ENCODE results near the gene NEGR1. TPM values are rescaled to one million over a fixed set of nuclear protein-coding genes. Genes with fewer than 3 reads are reported as not detected.

The NEGR1 gene
- total RNA-seq, 4 donors from 2014 or later, result 1.6 to 4.7 (median 2.3) TPM

GRCh38 chr1:71577451-71578131, 704.7 kb downstream of the NEGR1 start:
- no peak overlapping the region for H3K4me3 ChIP-seq
- no peak overlapping the region for H3K27ac ChIP-seq
- H3K36me3 ChIP-seq, result no peaks in the 10 kb centered on the region
- DNase-seq, result no peak
- no peaks in the 10 kb centered on the region for H3K9me3 ChIP-seq
- no peaks in the 10 kb centered on the region for H3K4me1 ChIP-seq
- no peaks in the 10 kb centered on the region for H3K27me3 ChIP-seq
- TF ChIP-seq CTCF (IDR thresholded peaks at IDR 0.05) (no peak), POLR2A (IDR thresholded peaks at IDR 0.05) (no peak)

- Histone ChIP-seq H3K27ac (no peak overlapping the region), H3K4me3 (no peak overlapping the region), H3K4me1 (no peaks in the 10 kb centered on the region), H3K9me3 (no peaks in the 10 kb centered on the region), H3K36me3 (no peaks in the 10 kb centered on the region), H3K27me3 (no peaks in the 10 kb centered on the region)
- no peak for TF ChIP-seq POLR2A (IDR thresholded peaks at IDR 0.05)
- no peak for TF ChIP-seq CTCF (IDR thresholded peaks at IDR 0.05)
- DNase-seq, result no peak
These were observed 710.3 kb downstream of the NEGR1 start for GRCh38 chr1:71572038-71572437.

- H3K27me3 ChIP-seq, result no peaks in the 10 kb centered on the region
- DNase-seq, result no peak
- H3K4me1 ChIP-seq, result no peaks in the 10 kb centered on the region
- H3K27ac ChIP-seq, result no peak overlapping the region
- no peak for TF ChIP-seq CTCF (IDR thresholded peaks at IDR 0.05)
- no peak for TF ChIP-seq POLR2A (IDR thresholded peaks at IDR 0.05)
- no peaks in the 10 kb centered on the region for H3K9me3 ChIP-seq
- H3K4me3 ChIP-seq, result no peak overlapping the region
- H3K36me3 ChIP-seq, result no peaks in the 10 kb centered on the region
These were observed 715.9 kb downstream of the NEGR1 start for GRCh38 chr1:71566413-71566812.

GRCh38 chr1:71565831-71566230, 716.5 kb downstream of the NEGR1 start:
- no peak for TF ChIP-seq CTCF (IDR thresholded peaks at IDR 0.05)
- no peak for TF ChIP-seq POLR2A (IDR thresholded peaks at IDR 0.05)
- Histone ChIP-seq H3K4me1 (no peaks in the 10 kb centered on the region), H3K4me3 (no peak overlapping the region), H3K9me3 (no peaks in the 10 kb centered on the region), H3K36me3 (no peaks in the 10 kb centered on the region), H3K27me3 (no peaks in the 10 kb centered on the region), H3K27ac (no peak overlapping the region)
- DNase-seq, result no peak

- DNase-seq, result no peak
- H3K36me3 ChIP-seq, result no peaks in the 10 kb centered on the region
- TF ChIP-seq CTCF (IDR thresholded peaks at IDR 0.05) (no peak), POLR2A (IDR thresholded peaks at IDR 0.05) (no peak)
- H3K27me3 ChIP-seq, result no peaks in the 10 kb centered on the region
- H3K4me1 ChIP-seq, result no peaks in the 10 kb centered on the region
- H3K4me3 ChIP-seq, result no peak overlapping the region
- H3K9me3 ChIP-seq, result no peaks in the 10 kb centered on the region
- no peak overlapping the region for H3K27ac ChIP-seq
These were observed 717.1 kb downstream of the NEGR1 start for GRCh38 chr1:71565262-71565661.

- no peak for DNase-seq
- Histone ChIP-seq H3K27me3 (no peaks in the 10 kb centered on the region), H3K27ac (no peak overlapping the region), H3K9me3 (no peaks in the 10 kb centered on the region), H3K4me3 (no peak overlapping the region), H3K36me3 (no peaks in the 10 kb centered on the region), H3K4me1 (no peaks in the 10 kb centered on the region)
- no peak for TF ChIP-seq POLR2A (IDR thresholded peaks at IDR 0.05)
- no peak for TF ChIP-seq CTCF (IDR thresholded peaks at IDR 0.05)
These were observed 720.0 kb downstream of the NEGR1 start for GRCh38 chr1:71562298-71562697.

Data from Peyer's patch (tissue), 4 donors.